Fibroblast of skin of right quadriceps (primary cell): ENCODE data around the gene ACTL6B.

Experiments used
- DNase-seq: peaks from one replicate; pipeline ENCODE4 v3.0.0-alpha.2; 2013

Gene ACTL6B

GRCh38 chr7:100599911-100600729, 56.1 kb downstream of the ACTL6B start:
- DNase-seq, result no peak

DNA sequence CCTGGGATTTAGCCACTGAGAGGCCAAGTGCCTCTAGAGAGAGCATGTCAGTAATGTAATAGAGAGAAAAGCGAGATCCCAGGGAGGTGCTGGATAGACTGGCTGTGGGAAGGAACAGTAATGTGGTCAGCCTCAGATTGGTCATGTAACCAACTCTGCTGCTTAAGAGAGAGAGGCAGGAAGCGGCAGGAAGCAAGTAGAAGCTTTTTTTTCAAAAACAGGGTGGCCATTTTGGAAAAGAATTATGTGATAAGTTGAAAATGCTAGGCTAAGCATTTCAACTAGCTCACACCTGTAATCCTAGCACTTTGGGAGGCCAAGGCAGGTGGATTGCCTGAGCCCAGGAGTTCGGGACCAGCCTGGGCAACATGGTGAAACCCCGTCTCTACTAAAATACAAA, 57.8 kb downstream of the ACTL6B start:
- no peak for DNase-seq

DNA sequence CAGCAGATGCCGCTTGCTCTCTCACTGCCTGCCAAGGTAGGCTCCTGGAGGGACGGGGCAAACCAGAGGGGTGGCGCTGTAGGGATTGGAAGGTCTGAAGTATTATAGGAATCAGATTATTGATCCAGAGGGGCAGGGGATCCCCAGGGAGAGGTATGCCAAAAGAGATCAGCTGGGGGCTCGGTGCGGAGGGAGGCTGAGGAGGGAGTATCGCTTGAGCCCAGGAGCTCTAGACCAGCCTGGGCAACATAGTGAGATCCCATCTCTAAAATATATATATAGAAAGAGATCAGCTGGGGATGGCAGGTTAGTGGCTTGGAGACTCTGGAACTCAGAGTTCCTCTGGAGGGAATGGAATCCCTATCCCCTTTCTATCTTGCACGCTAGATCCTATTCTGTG, 61.1 kb downstream of the ACTL6B start:
- DNase-seq, result no peak
